Peyer's patch (tissue), 4 donors: Measurements from ENCODE around the gene ADCY7.

Experiments used
- CTCF ChIP-seq, 6 experiments: fragments of 450-650 bp in 4 of 6; fragments of 200-600 bp in 2 of 6; sonication (generic) in 1 of 6; IDR thresholded peaks; one replicate each; pipeline ENCODE4 v1.5.1; 2017 to 2019; ENCODE audit warnings: antibody characterized with exemption in 6 of 6, mild to moderate bottlenecking in 3 of 6, moderate library complexity in 1 of 6
- POLR2A ChIP-seq, 2 donors: fragments of 450-650 bp; IDR thresholded peaks; one replicate each; pipeline ENCODE4 v1.5.1; 2017; ENCODE audit warnings: antibody characterized with exemption in 2 of 2, mild to moderate bottlenecking in 2 of 2, moderate library complexity in 2 of 2

GRCh38 chr16:50266337-50267091, at the start of gene ADCY7:
- TF ChIP-seq CTCF (IDR thresholded peaks at IDR 0.05) = no peak
- no peak for TF ChIP-seq POLR2A (IDR thresholded peaks at IDR 0.05)
